ENCODE results near the gene VPS39.

Gene VPS39

DNA sequence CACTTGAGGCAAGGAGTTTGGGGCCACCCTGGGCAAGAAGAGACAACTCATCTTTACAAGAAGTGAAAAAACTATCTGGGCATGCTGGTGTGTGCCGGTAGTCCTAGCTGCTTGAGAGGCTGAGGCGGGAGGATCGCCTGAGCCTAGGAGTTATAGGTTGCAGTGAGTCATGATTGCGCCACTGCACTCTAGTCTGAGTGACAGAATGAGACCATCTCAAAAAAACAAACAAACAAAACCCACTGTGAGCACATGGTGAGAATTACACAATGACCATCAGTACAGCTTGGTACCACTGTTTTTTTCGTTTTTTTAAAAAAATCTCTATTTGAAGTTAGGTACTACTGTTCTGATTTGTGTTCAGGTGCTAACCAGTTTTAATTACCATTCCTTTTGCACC is 13.6 kb downstream of the VPS39 start:
- no peaks in the 10 kb centered on the region for H3K27me3 ChIP-seq (ENCODE audit: control insufficient read depth, insufficient read depth, low read length)
- H3K9me3 ChIP-seq (ENCODE audit: control insufficient read depth, low read length), result no peaks in the 10 kb centered on the region
- H3K4me1 ChIP-seq (ENCODE audit: control insufficient read depth, insufficient read depth, low read length), result no peaks in the 10 kb centered on the region
- H3K9ac ChIP-seq (ENCODE audit: low read length), result no peak overlapping the region
- H3K36me3 ChIP-seq (ENCODE audit: control insufficient read depth, insufficient read depth, low read length), result no peaks in the 10 kb centered on the region
- no peak overlapping the region for H3K4me3 ChIP-seq (ENCODE audit: low read length)

DNA sequence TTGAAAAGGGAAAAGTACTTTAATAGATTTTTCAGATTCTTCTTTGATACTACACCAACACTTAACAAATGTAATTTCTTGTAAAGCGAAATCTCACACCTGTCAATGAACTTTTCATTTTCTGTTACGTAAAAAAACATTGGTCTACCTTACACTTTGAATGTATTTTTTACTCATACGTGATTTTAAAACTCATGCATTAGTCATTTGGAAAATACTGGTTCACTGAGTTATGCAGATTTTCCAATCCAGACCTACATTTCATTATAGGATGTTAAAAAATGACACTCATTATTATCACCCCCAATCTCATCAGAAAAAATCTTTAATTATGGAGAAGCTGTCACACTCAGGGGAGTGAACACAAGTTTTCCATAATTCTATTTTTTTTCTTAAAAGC is 14.7 kb downstream of the VPS39 start:
- no peak overlapping the region for H3K4me3 ChIP-seq (ENCODE audit: low read length)
- H3K9me3 ChIP-seq (ENCODE audit: control insufficient read depth, low read length), result no peaks in the 10 kb centered on the region
- H3K4me1 ChIP-seq (ENCODE audit: control insufficient read depth, insufficient read depth, low read length), result no peaks in the 10 kb centered on the region
- no peaks in the 10 kb centered on the region for H3K27me3 ChIP-seq (ENCODE audit: control insufficient read depth, insufficient read depth, low read length)
- H3K36me3 ChIP-seq (ENCODE audit: control insufficient read depth, insufficient read depth, low read length), result no peaks in the 10 kb centered on the region
- H3K9ac ChIP-seq (ENCODE audit: low read length), result no peak overlapping the region

DNA sequence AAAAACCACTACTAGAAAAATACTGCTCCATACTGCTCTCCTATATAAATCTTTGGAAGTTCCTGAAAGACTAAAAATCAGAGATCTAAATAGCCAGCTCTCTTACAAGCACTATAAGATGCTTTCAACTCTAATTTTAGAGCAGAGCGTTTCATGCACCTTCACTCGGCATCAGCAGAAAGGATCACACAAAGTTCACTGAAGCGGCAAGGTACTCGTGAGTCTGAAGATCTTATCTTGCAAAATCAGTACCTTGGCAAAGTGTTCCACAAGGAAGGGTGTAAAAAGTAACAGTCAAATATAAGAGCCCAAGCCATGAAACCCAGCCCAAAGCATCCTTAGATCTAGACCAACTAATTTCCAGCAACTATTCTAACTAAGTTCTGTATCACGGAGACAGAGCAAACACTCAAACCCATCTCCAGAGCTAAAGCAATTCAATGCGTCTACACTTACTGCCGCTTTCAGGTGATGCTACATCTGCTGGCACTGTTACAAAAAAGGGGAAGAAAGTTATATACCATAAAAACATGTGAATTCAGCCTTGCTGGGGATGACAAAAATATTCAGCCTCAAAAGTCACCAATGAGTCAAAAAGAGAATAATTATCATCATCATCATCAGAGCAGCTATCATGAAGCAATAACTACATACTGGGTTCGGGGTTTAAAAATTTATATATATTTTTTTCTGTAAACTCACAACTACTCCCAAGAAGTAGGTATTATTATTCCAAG is 16.3 kb downstream of the VPS39 start:
- no peak overlapping the region for H3K4me3 ChIP-seq (ENCODE audit: low read length)
- no peak overlapping the region for H3K9ac ChIP-seq (ENCODE audit: low read length)
- H3K9me3 ChIP-seq (ENCODE audit: control insufficient read depth, low read length), result no peaks in the 10 kb centered on the region
- no peaks in the 10 kb centered on the region for H3K4me1 ChIP-seq (ENCODE audit: control insufficient read depth, insufficient read depth, low read length)
- H3K36me3 ChIP-seq (ENCODE audit: control insufficient read depth, insufficient read depth, low read length), result no peaks in the 10 kb centered on the region
- H3K27me3 ChIP-seq (ENCODE audit: control insufficient read depth, insufficient read depth, low read length), result no peaks in the 10 kb centered on the region

DNA sequence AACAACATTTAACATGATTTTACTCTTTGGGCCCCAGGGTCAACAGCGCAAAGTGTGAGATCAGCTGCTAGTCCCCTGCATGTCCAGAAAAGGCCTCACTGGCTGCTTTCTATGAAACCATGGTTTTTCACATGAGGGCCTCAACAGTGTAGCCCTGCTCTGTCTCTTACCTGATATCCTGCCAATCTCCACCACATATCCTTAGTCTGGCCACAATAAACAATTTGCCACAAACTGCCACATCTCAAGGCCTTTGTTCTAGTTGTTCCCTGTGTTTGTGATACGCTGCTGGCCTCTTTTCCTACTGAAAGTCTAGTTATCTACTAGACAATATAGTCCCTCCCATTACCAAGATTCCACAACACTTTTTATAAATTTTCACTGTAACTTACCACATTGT is 17.7 kb downstream of the VPS39 start:
- H3K36me3 ChIP-seq (ENCODE audit: control insufficient read depth, insufficient read depth, low read length), result no peaks in the 10 kb centered on the region

DNA sequence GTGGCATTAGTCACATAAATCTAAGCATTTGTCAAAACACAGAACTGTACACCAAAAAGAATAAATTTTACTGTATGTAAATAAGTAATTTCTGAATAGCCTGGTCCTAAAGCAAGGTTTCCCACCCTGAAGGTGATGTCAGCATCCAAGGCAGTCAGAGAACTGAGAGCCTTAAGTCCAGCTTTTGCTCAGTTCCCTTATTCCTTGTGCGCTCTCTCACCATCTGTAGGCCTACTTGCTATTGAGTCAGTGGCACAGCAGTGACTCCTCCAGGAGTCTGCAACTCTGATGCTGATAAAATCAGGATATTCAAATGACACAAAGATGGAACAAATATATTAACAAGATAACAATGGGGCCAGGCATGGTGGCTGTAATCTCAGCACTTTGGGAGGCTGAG is 22.3 kb downstream of the VPS39 start:
- H3K36me3 ChIP-seq (ENCODE audit: control insufficient read depth, insufficient read depth, low read length), result no peaks in the 10 kb centered on the region
- H3K9ac ChIP-seq (ENCODE audit: low read length), result no peak overlapping the region
- no peaks in the 10 kb centered on the region for H3K9me3 ChIP-seq (ENCODE audit: control insufficient read depth, low read length)
- no peaks in the 10 kb centered on the region for H3K27me3 ChIP-seq (ENCODE audit: control insufficient read depth, insufficient read depth, low read length)
- H3K4me1 ChIP-seq (ENCODE audit: control insufficient read depth, insufficient read depth, low read length), result no peaks in the 10 kb centered on the region
- H3K4me3 ChIP-seq (ENCODE audit: low read length), result no peak overlapping the region

More for the DNA sequence above, 17.7 kb downstream of the VPS39 start:
- H3K4me3 ChIP-seq (ENCODE audit: low read length), result no peak overlapping the region
- H3K9me3 ChIP-seq (ENCODE audit: control insufficient read depth, low read length), result no peaks in the 10 kb centered on the region
- no peak overlapping the region for H3K9ac ChIP-seq (ENCODE audit: low read length)
- H3K4me1 ChIP-seq (ENCODE audit: control insufficient read depth, insufficient read depth, low read length), result no peaks in the 10 kb centered on the region
- H3K27me3 ChIP-seq (ENCODE audit: control insufficient read depth, insufficient read depth, low read length), result no peaks in the 10 kb centered on the region

DNA sequence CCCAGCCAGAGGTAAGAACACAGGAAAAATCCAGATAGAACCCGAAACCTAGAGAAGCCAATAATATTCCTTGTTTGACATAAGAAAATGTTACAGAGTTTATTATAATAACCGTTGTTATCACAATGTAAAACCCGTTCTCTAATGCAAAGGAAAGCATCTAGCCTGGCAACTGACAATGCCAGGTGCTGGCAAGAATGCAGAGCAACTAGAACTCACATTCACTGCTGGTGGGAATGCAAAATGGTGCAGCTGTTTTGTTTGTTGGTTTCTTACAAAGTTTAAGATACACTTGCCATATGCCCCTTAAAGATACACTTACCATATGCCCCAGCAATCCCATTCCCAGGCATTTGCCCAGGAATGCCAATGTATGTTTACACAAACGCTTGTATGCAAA is 23.4 kb downstream of the VPS39 start:
- H3K9me3 ChIP-seq (ENCODE audit: control insufficient read depth, low read length), result no peaks in the 10 kb centered on the region
- no peak overlapping the region for H3K9ac ChIP-seq (ENCODE audit: low read length)
- no peaks in the 10 kb centered on the region for H3K27me3 ChIP-seq (ENCODE audit: control insufficient read depth, insufficient read depth, low read length)
- H3K36me3 ChIP-seq (ENCODE audit: control insufficient read depth, insufficient read depth, low read length), result no peaks in the 10 kb centered on the region
- no peak overlapping the region for H3K4me3 ChIP-seq (ENCODE audit: low read length)
- H3K4me1 ChIP-seq (ENCODE audit: control insufficient read depth, insufficient read depth, low read length), result no peaks in the 10 kb centered on the region

DNA sequence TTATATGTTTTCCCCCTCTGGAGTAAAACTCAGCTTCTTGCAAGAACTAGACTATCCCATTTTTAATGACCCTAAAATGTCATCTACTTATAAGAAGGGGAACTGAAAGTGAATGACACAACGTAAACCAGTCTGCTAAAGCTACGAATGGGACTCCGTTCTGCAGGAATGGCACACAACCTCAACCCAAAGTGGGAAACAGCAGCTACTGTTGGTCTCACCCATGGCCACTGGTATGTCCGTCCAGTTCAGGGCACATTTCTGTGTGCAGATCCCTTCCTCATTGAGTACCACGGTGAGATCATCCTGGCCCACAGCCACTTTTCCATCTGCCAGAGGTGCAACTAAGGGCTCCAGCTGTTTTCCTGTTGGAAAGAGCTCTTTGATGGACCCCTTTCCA is 23.8 kb downstream of the VPS39 start:
- H3K27me3 ChIP-seq (ENCODE audit: control insufficient read depth, insufficient read depth, low read length), result no peaks in the 10 kb centered on the region
- no peaks in the 10 kb centered on the region for H3K36me3 ChIP-seq (ENCODE audit: control insufficient read depth, insufficient read depth, low read length)
- H3K4me1 ChIP-seq (ENCODE audit: control insufficient read depth, insufficient read depth, low read length), result no peaks in the 10 kb centered on the region
- no peak overlapping the region for H3K4me3 ChIP-seq (ENCODE audit: low read length)
- H3K9ac ChIP-seq (ENCODE audit: low read length), result no peak overlapping the region
- no peaks in the 10 kb centered on the region for H3K9me3 ChIP-seq (ENCODE audit: control insufficient read depth, low read length)

DNA sequence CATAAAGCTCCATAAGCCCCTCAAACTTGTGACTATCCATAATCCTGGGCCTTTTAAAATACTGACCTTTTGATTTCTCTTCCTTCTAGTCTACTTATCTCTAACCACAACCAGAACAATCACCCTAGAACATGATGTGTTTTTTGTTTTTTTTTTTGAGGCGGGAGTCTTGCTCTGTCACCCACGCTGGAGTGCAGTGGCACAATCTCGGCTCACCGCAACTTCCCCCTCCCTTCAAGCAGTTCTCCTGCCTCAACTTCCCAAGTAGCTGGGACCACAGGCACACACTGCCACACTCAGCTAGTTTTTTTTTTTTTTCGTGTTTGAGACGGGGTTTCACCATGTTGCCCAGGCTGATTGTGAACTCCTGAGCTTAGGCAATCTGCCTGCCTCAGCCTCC is 25.1 kb downstream of the VPS39 start:
- Histone ChIP-seq H3K9me3 (ENCODE audit: control insufficient read depth, low read length) (no peaks in the 10 kb centered on the region), H3K4me1 (ENCODE audit: control insufficient read depth, insufficient read depth, low read length) (no peaks in the 10 kb centered on the region), H3K9ac (ENCODE audit: low read length) (no peak overlapping the region), H3K4me3 (ENCODE audit: low read length) (no peak overlapping the region), H3K36me3 (ENCODE audit: control insufficient read depth, insufficient read depth, low read length) (no peaks in the 10 kb centered on the region), H3K27me3 (ENCODE audit: control insufficient read depth, insufficient read depth, low read length) (no peaks in the 10 kb centered on the region)

DNA sequence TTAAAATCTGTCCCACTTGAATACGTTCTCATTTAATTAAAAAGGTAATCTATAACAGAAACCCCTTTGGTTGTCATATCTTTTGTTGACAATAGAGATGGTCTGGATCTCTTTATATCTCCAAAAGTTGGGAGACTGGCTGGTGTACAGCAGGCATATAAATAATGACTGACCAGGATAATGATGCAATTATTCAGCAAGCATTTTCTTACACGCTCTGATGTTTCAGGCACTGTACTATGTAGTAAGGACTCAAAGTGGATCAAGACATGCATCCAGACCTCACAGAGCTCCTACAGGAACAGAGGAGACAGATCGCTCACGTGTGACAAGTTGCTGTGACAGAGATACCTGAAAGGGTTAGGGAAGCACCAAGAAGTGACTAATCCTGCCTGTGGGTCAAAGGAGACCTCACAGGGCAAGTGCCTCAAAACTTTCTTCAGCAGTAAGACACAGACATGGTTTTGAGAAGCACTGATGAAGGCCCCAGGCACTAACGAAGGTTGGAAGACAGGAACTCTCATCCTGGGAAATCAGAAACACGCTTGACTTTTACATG is 25.7 kb downstream of the VPS39 start:
- Histone ChIP-seq H3K9ac (ENCODE audit: low read length) (no peak overlapping the region), H3K4me1 (ENCODE audit: control insufficient read depth, insufficient read depth, low read length) (no peaks in the 10 kb centered on the region), H3K27me3 (ENCODE audit: control insufficient read depth, insufficient read depth, low read length) (no peaks in the 10 kb centered on the region), H3K4me3 (ENCODE audit: low read length) (no peak overlapping the region), H3K9me3 (ENCODE audit: control insufficient read depth, low read length) (no peaks in the 10 kb centered on the region), H3K36me3 (ENCODE audit: control insufficient read depth, insufficient read depth, low read length) (no peaks in the 10 kb centered on the region)

DNA sequence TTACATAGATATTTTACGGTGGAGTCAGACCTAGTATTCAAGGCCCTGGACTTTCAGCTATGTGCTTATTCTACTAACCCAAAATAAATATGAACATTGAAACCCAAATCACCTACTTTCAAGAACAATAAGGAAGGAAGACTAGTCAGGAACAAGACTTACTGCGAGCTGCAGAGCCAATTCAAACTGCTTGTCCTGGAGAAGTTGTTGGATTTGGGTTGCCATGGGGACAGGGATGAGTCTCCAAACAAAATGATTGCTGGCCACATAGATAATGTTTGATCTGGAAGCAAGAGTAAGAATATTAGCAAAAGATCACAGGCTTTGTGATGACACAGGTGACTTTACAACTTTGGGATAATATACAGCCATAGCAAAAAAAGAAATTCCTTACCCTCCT is 30.0 kb downstream of the VPS39 start:
- no peaks in the 10 kb centered on the region for H3K9me3 ChIP-seq (ENCODE audit: control insufficient read depth, low read length)
- H3K9ac ChIP-seq (ENCODE audit: low read length), result no peak overlapping the region
- H3K27me3 ChIP-seq (ENCODE audit: control insufficient read depth, insufficient read depth, low read length), result no peaks in the 10 kb centered on the region
- peaks cover 7% of the 10 kb centered on the region for H3K36me3 ChIP-seq (ENCODE audit: control insufficient read depth, insufficient read depth, low read length)
- H3K4me1 ChIP-seq (ENCODE audit: control insufficient read depth, insufficient read depth, low read length), result no peaks in the 10 kb centered on the region
- no peak overlapping the region for H3K4me3 ChIP-seq (ENCODE audit: low read length)

DNA sequence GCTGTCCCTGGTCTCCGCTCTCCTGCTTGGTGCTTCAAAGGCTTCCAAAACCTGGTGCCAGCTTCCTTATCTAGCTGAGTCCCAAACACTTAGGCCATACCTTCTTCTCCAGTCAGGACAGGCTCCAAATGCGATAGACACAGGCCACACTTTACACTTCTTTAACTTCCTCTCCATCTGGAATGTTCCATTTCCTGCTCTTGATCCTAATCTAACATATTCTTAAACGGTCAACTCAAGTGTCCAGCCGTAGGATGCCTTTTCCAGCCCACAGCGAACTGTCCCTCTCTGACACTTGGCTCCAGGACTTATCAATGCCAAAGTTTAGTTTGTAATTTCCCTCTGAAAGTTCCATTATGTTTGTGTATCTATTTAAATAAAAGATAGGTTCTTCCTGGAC is 32.4 kb downstream of the VPS39 start:
- H3K27me3 ChIP-seq (ENCODE audit: control insufficient read depth, insufficient read depth, low read length), result no peaks in the 10 kb centered on the region
- peaks cover 17% of the 10 kb centered on the region for H3K36me3 ChIP-seq (ENCODE audit: control insufficient read depth, insufficient read depth, low read length)
- H3K4me3 ChIP-seq (ENCODE audit: low read length), result no peak overlapping the region
- no peak overlapping the region for H3K9ac ChIP-seq (ENCODE audit: low read length)
- no peaks in the 10 kb centered on the region for H3K9me3 ChIP-seq (ENCODE audit: control insufficient read depth, low read length)
- no peaks in the 10 kb centered on the region for H3K4me1 ChIP-seq (ENCODE audit: control insufficient read depth, insufficient read depth, low read length)

DNA sequence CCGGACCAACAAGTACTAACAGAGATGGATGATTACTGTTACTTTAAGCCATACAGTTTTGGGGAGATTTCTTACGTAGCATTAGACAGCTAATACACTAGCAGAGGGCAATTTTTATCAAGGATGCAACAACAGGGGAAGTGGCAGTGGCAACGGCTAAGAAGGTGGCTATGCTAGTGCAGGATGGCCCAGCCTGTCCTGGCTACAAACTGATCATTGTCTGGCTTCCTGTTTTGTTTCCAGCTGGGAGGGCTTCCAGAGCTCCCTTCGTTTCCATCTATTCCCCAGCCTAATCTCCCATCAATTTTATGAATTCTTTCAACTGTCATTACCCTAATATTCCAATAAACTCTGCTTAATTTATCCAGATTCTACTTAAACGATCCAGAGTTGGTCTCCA is 35.6 kb downstream of the VPS39 start:
- Histone ChIP-seq H3K4me1 (ENCODE audit: control insufficient read depth, insufficient read depth, low read length) (no peaks in the 10 kb centered on the region), H3K36me3 (ENCODE audit: control insufficient read depth, insufficient read depth, low read length) (peaks cover 17% of the 10 kb centered on the region), H3K27me3 (ENCODE audit: control insufficient read depth, insufficient read depth, low read length) (no peaks in the 10 kb centered on the region), H3K9ac (ENCODE audit: low read length) (no peak overlapping the region), H3K4me3 (ENCODE audit: low read length) (no peak overlapping the region), H3K9me3 (ENCODE audit: control insufficient read depth, low read length) (no peaks in the 10 kb centered on the region)

DNA sequence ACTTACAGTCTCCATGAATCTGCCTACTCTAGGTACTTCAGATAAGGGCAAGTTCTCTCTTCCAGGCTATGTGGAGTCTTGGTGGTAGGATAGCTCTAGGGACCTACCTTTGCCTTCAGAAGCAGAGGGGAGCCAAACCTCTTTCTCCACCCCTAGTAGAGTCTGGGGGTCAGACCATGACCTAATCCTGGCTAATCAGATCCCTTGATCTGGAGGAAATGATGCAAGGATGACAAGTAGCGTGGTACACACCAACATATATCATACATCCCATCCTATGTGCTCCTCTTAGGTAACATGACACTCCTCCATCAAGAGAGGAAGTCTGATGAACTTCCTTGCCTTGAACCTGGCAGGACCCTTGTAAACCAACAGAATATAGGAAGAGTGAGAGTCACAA is 36.3 kb downstream of the VPS39 start:
- no peak overlapping the region for H3K4me3 ChIP-seq (ENCODE audit: low read length)
- no peaks in the 10 kb centered on the region for H3K9me3 ChIP-seq (ENCODE audit: control insufficient read depth, low read length)
- H3K9ac ChIP-seq (ENCODE audit: low read length), result no peak overlapping the region
- H3K36me3 ChIP-seq (ENCODE audit: control insufficient read depth, insufficient read depth, low read length), result peaks cover 21% of the 10 kb centered on the region
- no peaks in the 10 kb centered on the region for H3K27me3 ChIP-seq (ENCODE audit: control insufficient read depth, insufficient read depth, low read length)
- H3K4me1 ChIP-seq (ENCODE audit: control insufficient read depth, insufficient read depth, low read length), result no peaks in the 10 kb centered on the region

Data from mucosa of stomach (tissue), 1 donor.